GM10248 (cell line): Measurements from ENCODE around the gene CREB3L4.

Experiments used
- CTCF ChIA-PET: fragments of 300-600 bp; sonication (Branson Sonifier 250); formaldehyde crosslinking; extraction: SDS; loops from one replicate; lab custom pipeline; 2021; ENCODE audit warnings: antibody characterized with exemption; lab: Yijun Ruan, JAX
- POLR2A ChIA-PET: fragments of 350-650 bp; sonication (Branson Sonifier 250); formaldehyde crosslinking; extraction: SDS; loops from one replicate; lab custom pipeline; 2020; ENCODE audit warnings: antibody characterized with exemption; lab: Yijun Ruan, JAX
- DNase-seq: peaks from one replicate; pipeline ENCODE4 v3.0.0; 2012; ENCODE audit errors: extremely low spot score
- CTCF ChIP-seq: IDR thresholded peaks from 2 replicates; pipeline ENCODE4 v1.5.1; 2012; ENCODE audit warnings: mild to moderate bottlenecking, low read depth; ENCODE audit errors: extremely low read depth, missing control alignments, control extremely low read depth

CREB3L4 gene

GRCh38 chr1:153967107-153967999 lies at the start of gene CREB3L4:
TSS of gene CREB3L4 (plus strand) at chr1:153967902. CDS start at chr1:153968526, 624 bp downstream.
- TF ChIP-seq CTCF: peak; percentile 59
- DNase-seq: peak; percentile 91
- ChIA-PET POLR2A (interaction anchor here (0.5 to 4.2 kb wide), 10 partner anchors 9 to 303 kb away, joined by 3 to 31 read pairs (median 4); partner anchors contain the start of genes CRTC2, DENND4B, JTB and RPS27), CTCF (interaction anchor here (0.7 to 4.6 kb wide), 15 partner anchors 9 to 290 kb away, joined by 3 to 30 read pairs (median 5); partner anchors contain the start of genes CRTC2, DENND4B, JTB and RAB13)

GRCh38 chr1:153919876-153920852 lies 47.5 kb upstream of the CREB3L4 start:
- POLR2A ChIA-PET: interaction anchor here (0.9 kb wide), 1 partner anchor 40 kb away, joined by 3 read pairs; no protein-coding TSS in a partner anchor
- no peak for DNase-seq
- CTCF ChIA-PET: interaction anchor here (0.8 to 13.6 kb wide), 14 partner anchors 10 to 415 kb away, joined by 3 to 108 read pairs (median 5); partner anchors contain the start of genes DENND4B and JTB
- peak; percentile 57 for TF ChIP-seq CTCF

GRCh38 chr1:153921080-153921802 lies 46.5 kb upstream of the CREB3L4 start:
- POLR2A ChIA-PET: interaction anchor here (0.6 to 2.6 kb wide), 3 partner anchors 19 to 25 kb away, joined by 3 to 16 read pairs (median 6); partner anchors contain the start of gene DENND4B
- CTCF ChIA-PET: interaction anchor here (0.7 to 13.6 kb wide), 10 partner anchors 9 to 124 kb away, joined by 3 to 108 read pairs (median 5); partner anchors contain the start of genes DENND4B and JTB
- no peak for DNase-seq
- no peak for TF ChIP-seq CTCF

GRCh38 chr1:153921803-153922075 lies 46.0 kb upstream of the CREB3L4 start:
- no peak for TF ChIP-seq CTCF
- ChIA-PET CTCF (interaction anchor here (0.7 to 13.6 kb wide), 9 partner anchors 8 to 124 kb away, joined by 3 to 108 read pairs (median 5); partner anchors contain the start of genes DENND4B and JTB), POLR2A (interaction anchor here (0.6 to 2.6 kb wide), 4 partner anchors 18 to 69 kb away, joined by 3 to 16 read pairs (median 6); partner anchors contain the start of genes DENND4B and RPS27)
- no peak for DNase-seq

- DNase-seq: no peak
These were observed 45.4 kb upstream of the CREB3L4 start for GRCh38 chr1:153922076-153922971.

More at GRCh38 chr1:153922076-153922971, 45.4 kb upstream of the CREB3L4 start:
- peak; percentile 47 for TF ChIP-seq CTCF
- ChIA-PET POLR2A (interaction anchor here (0.5 to 2.6 kb wide), 5 partner anchors 18 to 271 kb away, joined by 3 to 16 read pairs (median 6); partner anchors contain the start of genes DENND4B and RPS27), CTCF (interaction anchor here (0.8 to 13.6 kb wide), 9 partner anchors 9 to 125 kb away, joined by 3 to 108 read pairs (median 5); partner anchors contain the start of genes DENND4B and JTB)
